ENCODE measurements around the gene TSEN34.
"Not testable (repeated sequence)": the region's sequence is repeated elsewhere in the genome, so short reads cannot be mapped to it uniquely, and the experiment has no call there.

DNA sequence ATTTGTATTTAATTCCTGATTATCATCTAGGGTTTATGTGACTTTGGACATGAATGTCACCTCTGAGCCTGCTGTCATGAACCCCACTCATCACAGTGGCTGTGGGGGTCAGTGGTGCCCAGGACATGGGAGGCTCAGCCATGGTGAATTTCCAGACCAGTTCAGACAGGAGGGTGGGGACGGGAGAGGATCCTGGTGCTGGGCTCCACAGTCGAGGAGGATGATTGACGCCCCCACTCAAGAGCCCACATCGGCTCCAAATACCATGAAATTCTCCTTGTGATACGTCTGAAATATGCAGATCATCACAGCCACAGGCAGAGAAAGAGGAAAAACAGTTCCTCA lies 32.8 kb downstream of the TSEN34 start:
- TF ChIP-seq, protein P1, sequence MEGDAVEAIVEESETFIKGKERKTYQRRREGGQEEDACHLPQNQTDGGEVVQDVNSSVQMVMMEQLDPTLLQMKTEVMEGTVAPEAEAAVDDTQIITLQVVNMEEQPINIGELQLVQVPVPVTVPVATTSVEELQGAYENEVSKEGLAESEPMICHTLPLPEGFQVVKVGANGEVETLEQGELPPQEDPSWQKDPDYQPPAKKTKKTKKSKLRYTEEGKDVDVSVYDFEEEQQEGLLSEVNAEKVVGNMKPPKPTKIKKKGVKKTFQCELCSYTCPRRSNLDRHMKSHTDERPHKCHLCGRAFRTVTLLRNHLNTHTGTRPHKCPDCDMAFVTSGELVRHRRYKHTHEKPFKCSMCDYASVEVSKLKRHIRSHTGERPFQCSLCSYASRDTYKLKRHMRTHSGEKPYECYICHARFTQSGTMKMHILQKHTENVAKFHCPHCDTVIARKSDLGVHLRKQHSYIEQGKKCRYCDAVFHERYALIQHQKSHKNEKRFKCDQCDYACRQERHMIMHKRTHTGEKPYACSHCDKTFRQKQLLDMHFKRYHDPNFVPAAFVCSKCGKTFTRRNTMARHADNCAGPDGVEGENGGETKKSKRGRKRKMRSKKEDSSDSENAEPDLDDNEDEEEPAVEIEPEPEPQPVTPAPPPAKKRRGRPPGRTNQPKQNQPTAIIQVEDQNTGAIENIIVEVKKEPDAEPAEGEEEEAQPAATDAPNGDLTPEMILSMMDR (IDR thresholded peaks at IDR 0.05 in 4 of 5, conservative IDR thresholded peaks at IDR 0.05 in 1 of 5): not testable (repeated sequence)
- TF ChIP-seq POLR2A (IDR thresholded peaks at IDR 0.05): not testable (repeated sequence)
